Non-pigmented ciliary epithelial cell (primary cell): ENCODE measurements around the gene NTF4.
"Not testable (repeated sequence)": the region's sequence is repeated elsewhere in the genome, so short reads cannot be mapped to it uniquely, and the experiment has no call there.

Experiments used
- DNase-seq: peaks from one replicate; pipeline ENCODE4 v3.0.0-alpha.2; 2010; ENCODE audit warnings: low read depth

Gene NTF4

GRCh38 chr19:49091391-49092038 is 26.9 kb upstream of the NTF4 start:
- DNase-seq, result no peak

DNA sequence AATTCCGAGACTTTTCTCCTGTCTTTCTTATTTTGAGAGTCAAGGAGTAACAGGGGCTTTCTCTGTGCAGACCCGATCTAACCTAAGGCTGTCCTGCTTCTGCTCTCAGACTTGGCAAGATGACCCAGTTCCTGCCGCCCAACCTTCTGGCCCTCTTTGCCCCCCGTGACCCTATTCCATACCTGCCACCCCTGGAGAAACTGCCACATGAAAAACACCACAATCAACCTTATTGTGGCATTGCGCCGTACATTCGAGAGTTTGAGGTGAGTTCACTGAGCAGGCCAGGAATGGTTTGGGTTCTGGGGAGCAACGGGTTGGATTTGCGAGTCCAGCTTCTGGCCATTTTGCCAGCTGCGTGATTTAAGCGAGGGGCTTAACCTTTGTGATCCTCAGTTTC is 21.7 kb upstream of the NTF4 start:
- DNase-seq, result no peak

DNA sequence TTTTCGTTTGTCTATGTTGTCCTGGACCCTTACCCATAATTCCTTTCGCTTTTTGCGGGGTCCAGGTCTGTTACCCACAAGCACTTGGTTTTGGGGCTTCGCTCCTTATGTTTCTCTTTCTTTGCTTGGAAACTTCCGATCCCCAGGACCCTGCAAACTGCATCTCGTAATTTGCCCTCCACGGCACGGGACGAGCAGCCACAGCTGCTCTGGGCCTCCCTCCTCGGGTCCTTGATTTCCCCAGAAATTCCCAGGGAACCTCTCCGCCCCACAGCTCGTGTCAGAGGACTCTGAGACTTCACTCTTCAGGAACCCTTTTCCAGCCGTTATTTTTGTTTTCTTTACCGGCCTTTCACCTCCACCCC is 21.2 kb upstream of the NTF4 start:
- DNase-seq, result no peak

DNA sequence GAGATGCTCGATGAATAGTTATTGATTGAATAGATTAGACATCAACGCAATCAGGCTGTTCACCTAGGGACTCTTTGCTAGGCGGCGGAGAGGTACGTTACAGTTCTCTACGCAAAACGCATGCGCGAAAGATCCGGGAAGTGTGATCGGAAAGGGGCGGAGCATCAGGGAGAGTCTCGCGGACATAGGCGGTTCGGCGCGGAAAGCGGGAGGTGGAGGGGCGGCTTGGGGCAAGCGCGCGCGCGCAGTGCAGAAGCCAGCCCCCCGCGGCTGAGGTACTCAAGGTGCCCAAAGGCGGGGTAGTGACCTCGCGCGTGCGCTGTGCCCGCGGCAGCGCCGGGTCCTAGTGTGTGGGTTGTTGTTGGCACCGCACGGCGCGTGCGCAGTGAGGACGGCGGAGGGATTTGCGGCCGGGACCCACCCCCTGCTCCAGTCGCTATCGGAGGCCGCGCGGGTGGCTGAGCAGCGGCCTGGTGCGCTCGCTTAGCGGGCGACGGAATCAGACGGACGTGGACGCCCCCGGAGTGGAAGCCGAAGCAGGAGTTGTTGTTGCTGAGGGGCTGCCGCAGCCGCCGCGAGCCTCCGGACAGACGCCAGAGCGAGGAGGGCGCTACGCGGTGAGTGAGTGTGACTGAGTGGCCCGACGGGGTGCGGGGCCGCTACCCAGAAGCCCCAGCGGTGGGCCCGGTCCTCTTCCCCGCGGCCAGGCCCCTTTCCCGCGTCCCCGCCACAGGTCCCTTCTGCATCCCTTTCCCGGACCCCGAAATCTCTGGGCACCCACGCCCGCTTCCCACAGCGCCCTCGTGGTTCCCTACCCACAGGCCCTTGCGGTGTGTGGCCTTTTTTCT is 20.6 kb upstream of the NTF4 start, which contains the start of gene SNRNP70:
TSS of gene SNRNP70 (plus strand) at position 432 of the 848 bp plus-strand sequence. CDS start 964 bp downstream, outside the sequence.
- DNase-seq, result peak; percentile 94

- no peak for DNase-seq
Measured at GRCh38 chr19:49084206-49085019, 19.8 kb upstream of the NTF4 start.

GRCh38 chr19:49081273-49081672 is 16.7 kb upstream of the NTF4 start:
- no peak for DNase-seq

DNA sequence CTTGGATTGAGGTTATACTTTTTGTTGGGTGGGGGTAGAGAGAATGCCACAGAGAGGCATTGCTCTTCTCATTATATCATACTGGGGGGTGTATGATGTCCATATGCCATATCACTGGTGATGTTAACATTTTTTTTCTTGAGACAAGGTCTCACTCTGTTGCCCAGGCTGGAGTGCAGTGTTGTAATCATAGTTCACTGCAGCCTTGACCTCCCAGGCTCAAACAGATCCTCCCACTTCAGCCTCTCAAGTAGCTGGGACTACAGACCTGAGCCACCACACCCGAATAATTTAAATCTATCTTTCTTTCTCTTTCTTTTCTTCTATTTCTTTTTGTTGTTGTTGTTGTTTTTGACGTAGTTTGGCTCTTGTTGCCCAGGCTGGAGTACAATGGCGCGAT is 15.8 kb upstream of the NTF4 start:
- DNase-seq, result no peak

DNA sequence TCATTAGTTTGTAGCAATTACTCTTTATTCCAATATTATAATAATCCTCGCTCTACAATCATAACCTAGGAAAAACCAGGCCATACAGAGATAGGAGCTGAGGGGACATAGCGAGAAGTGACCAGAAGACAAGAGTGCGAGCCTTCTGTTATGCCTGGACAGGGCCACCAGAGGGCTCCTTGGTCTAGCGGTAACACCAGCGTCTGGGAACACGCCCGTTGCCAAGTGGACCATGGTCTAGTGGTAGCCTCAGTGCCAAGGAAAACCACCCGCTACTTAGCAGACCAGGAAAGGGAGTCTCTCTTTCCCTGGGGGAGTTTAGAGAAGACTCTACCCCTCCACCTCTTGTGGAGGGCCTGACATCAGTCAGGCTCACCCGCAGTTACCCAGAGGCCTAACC is 10.3 kb upstream of the NTF4 start:
- DNase-seq, result not testable (repeated sequence)

- no peak for DNase-seq
Measured at GRCh38 chr19:49073514-49074378, 9.1 kb upstream of the NTF4 start.

- DNase-seq, result no peak
Measured at GRCh38 chr19:49071860-49072547, 7.4 kb upstream of the NTF4 start.

GRCh38 chr19:49070416-49070815 is 5.8 kb upstream of the NTF4 start:
- no peak for DNase-seq

- no peak for DNase-seq
Measured at GRCh38 chr19:49069026-49069425, 4.4 kb upstream of the NTF4 start.

- no peak for DNase-seq
Measured at GRCh38 chr19:49067554-49067953, 2.9 kb upstream of the NTF4 start.

- no peak for DNase-seq
Measured at GRCh38 chr19:49065905-49066512, 1.4 kb upstream of the NTF4 start.

DNA sequence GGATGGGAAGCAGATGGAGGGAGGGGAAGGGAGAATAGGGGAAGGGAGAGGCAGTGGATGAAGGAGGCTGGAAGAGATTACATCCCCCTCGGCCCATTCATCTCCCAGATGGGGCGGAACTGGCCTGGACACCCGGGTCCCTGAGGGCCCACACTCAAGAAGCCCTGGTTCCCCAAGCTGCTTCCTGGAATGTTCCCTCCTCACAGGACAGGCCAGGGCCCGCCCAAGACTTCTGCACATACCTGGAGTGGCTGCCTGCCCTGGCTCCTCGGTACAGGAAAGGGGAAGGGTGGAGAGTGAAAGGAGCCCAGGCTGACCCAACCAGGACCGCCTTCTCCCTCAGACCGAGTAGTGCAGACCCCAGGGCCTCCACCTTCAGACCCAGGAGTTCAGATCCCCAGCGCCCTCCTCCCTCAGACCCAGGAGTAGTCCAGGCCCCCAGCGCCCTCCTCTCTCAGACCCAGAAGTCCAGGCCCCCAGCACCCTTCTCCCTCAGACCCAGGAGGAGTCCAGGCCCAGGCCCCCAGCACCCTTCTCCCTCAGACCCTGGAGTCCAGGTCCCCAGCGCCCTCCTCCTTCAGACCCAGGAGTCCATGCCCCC is 489 bp downstream of the NTF4 start:
- no peak for DNase-seq

DNA sequence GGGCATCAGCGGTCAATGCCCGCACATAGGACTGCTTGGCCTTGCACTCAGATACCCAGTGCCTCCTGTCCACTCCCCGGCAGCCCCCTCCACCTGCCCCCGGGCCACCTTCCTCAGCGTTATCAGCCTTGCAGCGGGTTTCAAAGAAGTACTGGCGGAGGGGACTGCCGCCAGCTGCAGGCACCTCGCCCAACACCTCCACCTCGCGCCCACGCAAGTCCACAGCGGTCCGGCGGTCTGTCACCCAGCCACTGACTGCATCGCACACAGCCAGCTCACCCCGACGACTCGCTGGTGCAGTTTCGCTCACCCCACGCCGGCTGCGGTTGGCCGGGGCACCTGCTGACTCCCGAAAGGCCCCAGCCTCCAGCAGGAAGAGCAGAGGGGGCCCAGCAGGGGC is 3.2 kb downstream of the NTF4 start:
- no peak for DNase-seq

DNA sequence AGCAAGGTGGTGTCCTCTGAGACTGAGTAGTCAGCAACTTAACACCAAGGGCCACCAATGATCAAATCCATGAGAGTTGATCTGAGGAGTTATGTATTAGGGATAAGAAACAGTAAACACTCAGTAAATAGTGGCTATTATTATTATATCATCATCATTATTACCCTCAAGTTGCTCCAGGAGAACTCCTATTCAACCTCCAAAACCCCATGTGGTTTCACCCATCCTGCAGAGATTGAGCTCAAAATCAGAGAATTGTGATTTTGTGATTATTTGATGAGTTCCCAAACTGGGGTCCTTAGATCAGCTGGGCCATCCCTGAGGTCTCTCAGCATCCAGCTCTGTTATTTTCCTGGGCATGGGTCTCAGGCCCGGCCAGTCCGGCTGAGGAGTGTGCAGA is 3.6 kb downstream of the NTF4 start:
- no peak for DNase-seq

GRCh38 chr19:49059053-49059452 is 5.6 kb downstream of the NTF4 start:
- DNase-seq, result no peak

DNA sequence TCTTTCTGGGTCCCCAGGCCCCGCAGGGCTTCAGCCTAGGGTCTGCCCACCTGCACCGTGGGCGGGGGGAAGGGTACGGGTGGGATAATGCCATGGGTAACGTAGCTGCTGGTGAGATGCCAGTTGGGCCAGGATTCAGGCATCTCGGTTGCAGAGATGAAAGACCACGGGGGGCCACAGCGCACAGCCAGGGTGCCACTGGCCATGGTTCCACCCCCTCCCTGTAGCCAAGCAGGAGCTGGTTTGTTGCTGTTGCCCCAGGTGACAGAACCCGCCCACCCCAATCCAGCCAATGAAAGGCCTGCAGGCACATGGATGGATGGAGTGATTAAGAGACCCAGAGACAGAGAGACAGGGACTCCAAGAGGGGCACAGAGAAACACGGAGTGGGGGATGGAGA is 6.1 kb downstream of the NTF4 start:
- no peak for DNase-seq

- no peak for DNase-seq
Measured at GRCh38 chr19:49057636-49058234, 6.9 kb downstream of the NTF4 start, which contains the start of gene CGB7. Gene CGB7, minus strand, starts transcription at chr19:49057749. Its CDS starts 2,374 bp downstream, at chr19:49055375.
